Stimulated activated CD4-positive, alpha-beta T cell treated with anti-CD3 and anti-CD28 coated beads, Interleukin-4, amount 100 ng/mL, for 4 hours (primary cell): ENCODE measurements around the gene ZBTB46.
"Not testable (repeated sequence)": the region's sequence is repeated elsewhere in the genome, so short reads cannot be mapped to it uniquely, and the experiment has no call there.

ENCODE experiments used
- DNase-seq, 2 experiments: peaks; one replicate each; pipeline ENCODE4 v3.0.0-alpha.2; 2020

Gene ZBTB46

GRCh38 chr20:63783970-63784369 is 47.1 kb downstream of the ZBTB46 start:
- DNase-seq = no peak

- peak; percentile 8 to 56 for DNase-seq
Observed at GRCh38 chr20:63782521-63782971, 48.5 kb downstream of the ZBTB46 start.

GRCh38 chr20:63782051-63782471 is 49.0 kb downstream of the ZBTB46 start:
- peak; percentile 10 to 26 for DNase-seq

- no peak for DNase-seq
Observed at GRCh38 chr20:63781181-63781580, 49.9 kb downstream of the ZBTB46 start.

GRCh38 chr20:63778857-63779256 is 52.2 kb downstream of the ZBTB46 start:
- no peak for DNase-seq

DNA sequence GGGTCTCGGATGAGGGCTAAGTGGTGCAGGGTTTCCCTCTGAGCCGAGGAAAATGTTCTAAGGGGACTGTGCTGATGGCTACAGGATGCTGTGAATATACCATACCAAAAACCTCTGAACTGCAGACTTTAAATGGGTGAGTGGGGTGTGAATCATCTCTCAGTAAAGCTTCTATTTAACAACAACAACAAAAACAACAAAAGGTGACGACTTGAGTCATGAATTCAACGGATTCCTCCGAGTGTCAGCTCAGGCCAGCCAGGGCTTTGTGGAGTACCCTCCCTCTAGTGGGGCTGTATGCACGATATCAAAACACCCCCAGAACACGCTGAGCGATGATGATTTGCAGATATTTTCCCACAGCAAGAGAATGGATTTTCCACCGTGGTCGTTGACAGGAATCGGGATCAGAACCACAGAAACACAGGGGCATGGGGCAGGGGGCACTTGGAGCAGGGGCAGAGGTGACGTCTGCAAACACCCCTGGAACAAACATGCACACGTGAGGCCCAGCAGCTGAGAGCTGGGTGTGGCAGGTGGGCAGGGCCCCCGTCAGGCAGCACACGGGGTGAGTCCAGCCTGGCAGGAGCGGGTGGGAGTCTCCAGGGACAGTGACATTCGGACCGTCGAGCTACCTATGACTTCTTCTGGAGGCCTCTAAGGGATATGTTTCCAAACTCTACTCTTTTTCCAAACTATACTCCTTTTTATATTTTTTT is 52.9 kb downstream of the ZBTB46 start:
- DNase-seq = no peak

- no peak for DNase-seq
Observed at GRCh38 chr20:63777614-63778013, 53.5 kb downstream of the ZBTB46 start.

- DNase-seq = not testable (repeated sequence)
Observed at GRCh38 chr20:63776875-63777274, 54.2 kb downstream of the ZBTB46 start.

DNA sequence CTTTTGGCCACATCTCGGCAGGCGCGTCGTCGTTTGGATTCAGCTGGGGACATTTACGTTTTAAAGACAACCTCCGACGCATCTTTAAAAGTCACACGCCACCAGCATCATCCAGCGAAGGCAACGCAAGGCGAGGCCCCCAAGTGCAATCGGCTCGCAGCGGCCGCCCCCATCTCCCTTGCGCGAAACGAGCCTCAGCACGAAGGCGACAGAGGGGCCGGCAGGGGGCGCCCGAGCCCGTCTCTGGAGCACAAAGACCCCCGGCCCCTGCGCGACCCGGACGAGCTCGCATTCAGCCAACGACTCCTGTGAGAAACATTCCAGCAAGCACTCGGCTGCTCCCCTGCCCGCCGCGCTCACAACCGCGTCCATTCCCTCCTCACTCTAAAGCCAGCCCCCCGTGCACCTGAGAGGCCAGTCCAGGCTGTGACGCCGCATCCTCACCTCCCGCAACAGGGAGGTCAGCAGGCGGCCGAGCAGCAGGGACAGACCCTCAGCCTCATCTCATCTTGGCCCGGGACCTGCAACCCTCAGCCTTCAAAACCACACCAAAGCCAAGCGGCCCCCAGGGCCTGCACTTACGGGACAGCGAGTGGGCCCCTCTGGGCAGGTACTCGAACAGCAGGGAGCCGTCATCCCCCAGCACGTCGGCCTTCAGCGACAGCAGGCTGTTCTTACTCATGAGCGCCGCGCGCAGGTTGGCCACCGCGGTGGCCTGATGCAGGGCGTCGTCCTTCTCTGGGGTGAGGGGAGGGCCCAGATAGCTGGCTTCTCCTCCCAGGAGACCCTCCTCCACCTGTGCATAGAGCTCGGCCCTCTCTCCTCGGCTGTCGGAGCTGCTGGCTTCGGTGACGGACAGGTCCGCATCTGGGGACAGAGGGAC is 55.7 kb downstream of the ZBTB46 start:
- peak in 1 of 2 experiments; percentile 48 for DNase-seq

GRCh38 chr20:63774306-63774705 is 56.8 kb downstream of the ZBTB46 start:
- DNase-seq = no peak

- no peak for DNase-seq
Observed at GRCh38 chr20:63773571-63774241, 57.4 kb downstream of the ZBTB46 start.

DNA sequence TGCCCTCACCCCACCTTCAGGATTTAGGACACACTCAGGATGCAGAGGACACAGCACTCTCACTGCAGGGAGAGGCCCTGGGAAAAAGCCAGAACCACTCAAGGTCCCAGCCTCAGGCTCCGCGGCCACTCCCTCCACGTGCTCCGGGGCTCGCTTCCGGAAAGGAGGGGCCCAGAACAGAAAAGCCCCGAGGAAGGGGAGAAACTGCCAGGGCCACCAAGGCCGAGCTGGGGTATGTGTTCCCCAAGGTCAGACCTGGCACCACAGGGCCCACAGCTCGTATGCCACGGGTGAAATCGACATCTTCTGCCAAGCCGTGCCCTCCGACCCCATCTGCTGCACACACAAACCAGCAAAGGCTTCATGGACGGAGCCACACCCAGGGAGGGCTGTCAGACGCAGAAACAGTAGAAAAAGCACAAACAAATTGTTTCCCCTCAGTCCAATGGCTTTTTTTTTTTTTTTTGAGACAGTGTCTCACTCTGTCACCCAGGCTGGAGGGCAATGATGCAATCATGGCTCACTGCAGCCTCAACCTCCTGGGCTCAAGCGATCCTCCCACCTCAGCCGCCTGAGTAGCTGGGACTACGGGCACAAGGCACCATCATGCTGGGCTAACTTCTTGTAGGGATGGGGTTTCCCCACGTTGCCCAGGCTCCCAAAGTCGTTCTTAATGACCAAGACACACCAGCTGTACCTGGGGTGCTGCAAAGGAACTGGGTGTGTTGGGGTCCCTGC is 58.1 kb downstream of the ZBTB46 start:
- DNase-seq = no peak

GRCh38 chr20:63771046-63771707 is 59.9 kb downstream of the ZBTB46 start:
- DNase-seq = no peak

DNA sequence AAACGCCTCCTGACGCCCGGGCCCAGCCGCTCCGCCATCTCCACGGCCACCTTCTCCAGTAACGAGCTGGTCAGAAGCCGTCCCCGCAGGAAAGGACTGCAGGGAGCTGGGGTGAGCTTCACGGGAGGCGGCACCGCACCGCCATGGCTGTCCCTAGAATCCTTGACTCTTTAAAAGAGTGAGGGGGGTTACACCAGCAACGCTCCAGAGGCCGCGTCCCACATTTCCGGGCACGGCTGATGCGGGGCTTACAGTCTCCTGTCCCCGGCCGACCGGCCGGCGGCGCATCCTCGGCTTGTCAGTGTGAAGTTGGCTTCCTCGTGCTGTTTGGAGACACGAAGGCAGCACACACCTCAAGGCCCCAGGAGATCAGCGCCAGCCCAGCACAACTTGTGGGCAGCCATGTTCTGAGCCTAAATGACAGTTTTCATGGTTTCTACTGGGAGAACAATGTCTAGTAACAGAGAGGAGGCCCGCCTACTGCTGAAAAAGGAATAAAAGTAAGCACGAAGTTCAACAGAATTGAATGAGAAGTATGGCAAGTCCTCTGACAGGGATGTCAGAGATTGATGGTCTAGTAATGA is 61.1 kb downstream of the ZBTB46 start:
- no peak for DNase-seq

GRCh38 chr20:63768591-63769515 is 62.2 kb downstream of the ZBTB46 start:
- DNase-seq = no peak

DNA sequence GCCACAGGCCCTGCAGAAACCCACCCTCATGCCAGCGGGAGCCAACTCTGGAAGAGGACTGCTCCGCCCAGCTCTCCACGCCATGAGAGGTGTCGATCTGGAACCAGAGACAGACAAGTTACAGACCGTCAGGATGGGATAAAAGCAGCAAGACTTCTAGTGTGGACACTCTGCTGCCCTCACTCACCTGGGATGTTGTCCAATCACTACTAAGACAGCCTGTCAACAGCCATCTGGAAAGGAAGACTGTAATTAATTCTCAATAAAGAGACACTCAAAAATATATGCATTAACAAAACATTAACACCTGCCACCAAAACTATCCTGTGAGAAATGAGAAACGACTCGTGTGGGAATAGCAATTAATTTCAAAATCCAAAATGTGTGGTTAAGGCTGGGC is 63.2 kb downstream of the ZBTB46 start:
- no peak for DNase-seq

GRCh38 chr20:63767456-63767855 is 63.6 kb downstream of the ZBTB46 start:
- no peak for DNase-seq

GRCh38 chr20:63766695-63767426 is 64.2 kb downstream of the ZBTB46 start:
- no peak for DNase-seq

- DNase-seq = no peak
Observed at GRCh38 chr20:63765902-63766301, 65.2 kb downstream of the ZBTB46 start.
